MCF 10A (cell line): ENCODE data around the gene KIF1A. TPM values are rescaled to one million over a fixed set of nuclear protein-coding genes. Genes with fewer than 3 reads are reported as not detected.

ENCODE experiments used
- BruUV-seq: library from RNA; stranded (reverse); fragments of 400-500 nt; replicated peaks from 2 replicates; lab custom pipeline; 2021; lab: Mats Ljungman, UMichigan
- CTCF ChIA-PET: fragments of 300-600 bp; sonication (Branson Sonifier 250); formaldehyde crosslinking; extraction: SDS; loops from one replicate; lab custom pipeline; 2021; ENCODE audit warnings: antibody characterized with exemption, inconsistent platforms; lab: Yijun Ruan, JAX
- POLR2A ChIA-PET: fragments of 300-600, 350-650 bp; sonication (Branson Sonifier 250); formaldehyde crosslinking; extraction: SDS; loops from one replicate; lab custom pipeline; 2020; ENCODE audit warnings: antibody characterized with exemption, inconsistent platforms; lab: Yijun Ruan, JAX
- DNase-seq: peaks from one replicate; pipeline ENCODE4 v3.0.0-alpha.2; 2018; ENCODE audit not compliant: unreplicated experiment
- H3K27ac Mint-ChIP-seq: one replicate; pipeline ENCODE4 v1.8.0; 2022; ENCODE audit warnings: mild to moderate bottlenecking, low read depth, mixed read lengths; ENCODE audit not compliant: unreplicated experiment
- H3K27me3 Mint-ChIP-seq: one replicate; pipeline ENCODE4 v1.8.0; 2022; ENCODE audit warnings: mixed read lengths; ENCODE audit not compliant: insufficient read depth, unreplicated experiment
- H3K36me3 Mint-ChIP-seq: one replicate; pipeline ENCODE4 v1.8.0; 2022; ENCODE audit warnings: mild to moderate bottlenecking, moderate library complexity, mixed read lengths; ENCODE audit not compliant: insufficient read depth, unreplicated experiment
- H3K4me1 Mint-ChIP-seq: one replicate; pipeline ENCODE4 v1.8.0; 2022; ENCODE audit warnings: mixed read lengths; ENCODE audit not compliant: insufficient read depth, unreplicated experiment
- H3K4me3 Mint-ChIP-seq: one replicate; pipeline ENCODE4 v1.8.0; 2022; ENCODE audit warnings: mild to moderate bottlenecking, moderate library complexity, mixed read lengths; ENCODE audit not compliant: unreplicated experiment
- H3K9me3 Mint-ChIP-seq: one replicate; pipeline ENCODE4 v1.8.0; 2022; ENCODE audit warnings: mixed read lengths; ENCODE audit not compliant: unreplicated experiment
- intact Hi-C: fragments of 100-400 bp; cut with micrococcal nuclease; formaldehyde crosslinking; loops from 2 replicates; pipeline ENCODE4 v1.14.1; 2022
- total RNA-seq: library from RNA; stranded (reverse); gene quantifications from 2 replicates; pipeline ENCODE4 v1.2.3, GENCODE V29; 2022
- TF ChIP-seq, protein P1 (sequence below): fragments of 200-600 bp; IDR thresholded peaks from one replicate; pipeline ENCODE4 v1.8.0; 2022; ENCODE audit warnings: antibody characterized with exemption, mild to moderate bottlenecking; ENCODE audit not compliant: unreplicated experiment

The KIF1A gene
- total RNA-seq, 1 experiment from 2014 or later = not detected

GRCh38 chr2:240711296-240711695, 108.7 kb downstream of the KIF1A start:
- no peak overlapping the region for H3K4me3 Mint-ChIP-seq
- CTCF ChIA-PET = no interaction called here
- no TSS peak for BruUV-seq
- no peaks in the 10 kb centered on the region for H3K9me3 Mint-ChIP-seq
- DNase-seq = no peak
- H3K27ac Mint-ChIP-seq = no peak overlapping the region
- TF ChIP-seq, protein P1, sequence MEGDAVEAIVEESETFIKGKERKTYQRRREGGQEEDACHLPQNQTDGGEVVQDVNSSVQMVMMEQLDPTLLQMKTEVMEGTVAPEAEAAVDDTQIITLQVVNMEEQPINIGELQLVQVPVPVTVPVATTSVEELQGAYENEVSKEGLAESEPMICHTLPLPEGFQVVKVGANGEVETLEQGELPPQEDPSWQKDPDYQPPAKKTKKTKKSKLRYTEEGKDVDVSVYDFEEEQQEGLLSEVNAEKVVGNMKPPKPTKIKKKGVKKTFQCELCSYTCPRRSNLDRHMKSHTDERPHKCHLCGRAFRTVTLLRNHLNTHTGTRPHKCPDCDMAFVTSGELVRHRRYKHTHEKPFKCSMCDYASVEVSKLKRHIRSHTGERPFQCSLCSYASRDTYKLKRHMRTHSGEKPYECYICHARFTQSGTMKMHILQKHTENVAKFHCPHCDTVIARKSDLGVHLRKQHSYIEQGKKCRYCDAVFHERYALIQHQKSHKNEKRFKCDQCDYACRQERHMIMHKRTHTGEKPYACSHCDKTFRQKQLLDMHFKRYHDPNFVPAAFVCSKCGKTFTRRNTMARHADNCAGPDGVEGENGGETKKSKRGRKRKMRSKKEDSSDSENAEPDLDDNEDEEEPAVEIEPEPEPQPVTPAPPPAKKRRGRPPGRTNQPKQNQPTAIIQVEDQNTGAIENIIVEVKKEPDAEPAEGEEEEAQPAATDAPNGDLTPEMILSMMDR = no peak
- intact Hi-C loops = no loop called here
- no peaks in the 10 kb centered on the region for H3K4me1 Mint-ChIP-seq
- peaks cover 57% of the 10 kb centered on the region for H3K27me3 Mint-ChIP-seq
- POLR2A ChIA-PET = no interaction called here
- no peaks in the 10 kb centered on the region for H3K36me3 Mint-ChIP-seq

DNA sequence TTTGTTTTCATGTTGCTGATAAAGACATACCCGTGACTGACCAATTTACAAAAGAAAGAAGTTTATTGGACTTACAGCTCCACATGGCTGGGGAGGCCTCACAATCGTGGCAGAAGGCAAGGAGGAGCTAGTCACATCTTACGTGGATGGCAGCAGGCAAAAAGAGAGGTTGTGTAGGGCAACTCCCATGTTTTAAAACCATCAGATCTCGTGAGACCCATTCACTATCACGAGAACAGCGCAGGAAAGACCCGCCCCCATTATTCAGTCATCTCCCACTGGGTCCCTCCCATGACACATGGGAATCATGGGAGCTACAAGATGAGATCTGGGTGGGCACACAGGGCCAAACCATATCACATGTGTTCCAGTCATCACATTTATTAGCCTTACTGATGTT, 111.6 kb downstream of the KIF1A start:
- no TSS peak for BruUV-seq
- CTCF ChIA-PET = no interaction called here

GRCh38 chr2:240707821-240708220, 112.2 kb downstream of the KIF1A start:
- DNase-seq = no peak
- Mint-ChIP-seq H3K27me3 (peaks cover 84% of the 10 kb centered on the region), H3K36me3 (no peaks in the 10 kb centered on the region), H3K4me3 (no peak overlapping the region), H3K27ac (no peak overlapping the region), H3K4me1 (no peaks in the 10 kb centered on the region), H3K9me3 (no peaks in the 10 kb centered on the region)
- TF ChIP-seq, protein P1 = no peak
- ChIA-PET CTCF (interaction anchor here (0.7 kb wide), 1 partner anchor 129 kb away, joined by 3 read pairs; no protein-coding TSS in a partner anchor), POLR2A (no interaction called here)
- intact Hi-C loops = no loop called here
- BruUV-seq = no TSS peak

More for the DNA sequence above, 111.6 kb downstream of the KIF1A start:
- intact Hi-C loops = no loop called here
- no peaks in the 10 kb centered on the region for H3K9me3 Mint-ChIP-seq
- DNase-seq = no peak
- H3K36me3 Mint-ChIP-seq = no peaks in the 10 kb centered on the region
- TF ChIP-seq, protein P1 = no peak
- POLR2A ChIA-PET = no interaction called here
- H3K4me1 Mint-ChIP-seq = no peaks in the 10 kb centered on the region
- H3K27ac Mint-ChIP-seq = no peak overlapping the region
- H3K27me3 Mint-ChIP-seq = peaks cover 78% of the 10 kb centered on the region
- no peak overlapping the region for H3K4me3 Mint-ChIP-seq

DNA sequence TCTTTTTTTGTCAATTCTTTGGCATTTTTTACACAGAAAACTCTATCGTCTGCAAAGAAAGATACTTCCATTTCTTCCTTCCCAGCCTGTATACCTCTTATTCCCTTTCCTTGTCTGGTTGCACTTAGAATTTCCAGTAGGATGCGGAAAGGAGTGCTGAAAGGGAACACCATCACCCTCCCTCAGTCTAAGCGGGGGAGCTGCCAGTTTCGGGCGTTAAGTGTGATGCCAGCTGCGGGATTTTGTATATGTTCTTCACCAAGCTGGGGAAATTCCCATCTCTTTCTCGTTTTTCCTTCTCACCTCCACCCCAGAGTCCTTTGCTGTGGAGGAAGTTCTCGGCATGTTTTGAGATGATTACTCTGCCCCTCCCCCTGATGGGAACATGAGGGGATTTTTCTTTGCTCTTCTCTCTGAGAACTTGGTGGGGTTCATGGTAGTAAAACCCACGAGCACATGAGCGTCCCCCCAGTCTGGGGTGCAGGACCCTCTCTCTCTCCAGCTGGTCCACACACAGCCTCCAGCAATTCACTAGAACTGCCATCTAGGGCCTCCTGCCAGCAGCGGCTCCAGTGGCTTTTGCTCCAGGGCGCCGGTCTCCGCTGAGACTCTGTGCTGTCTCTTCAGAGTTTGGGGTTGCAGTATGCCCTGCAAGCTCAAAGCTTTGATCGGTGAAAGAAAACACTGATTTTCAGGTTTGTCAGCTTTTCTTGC, 112.8 kb downstream of the KIF1A start:
- Mint-ChIP-seq H3K27ac (no peak overlapping the region), H3K36me3 (no peaks in the 10 kb centered on the region), H3K9me3 (no peaks in the 10 kb centered on the region), H3K27me3 (peaks cover 90% of the 10 kb centered on the region), H3K4me1 (no peaks in the 10 kb centered on the region), H3K4me3 (no peak overlapping the region)
- intact Hi-C loops = no loop called here
- no TSS peak for BruUV-seq
- ChIA-PET POLR2A (interaction anchor here (0.6 kb wide), 1 partner anchor 22 kb away, joined by 3 read pairs; no protein-coding TSS in a partner anchor), CTCF (interaction anchor here (0.6 to 0.7 kb wide), 2 partner anchors 130 to 141 kb away, joined by 3 read pairs; no protein-coding TSS in a partner anchor)
- no peak for DNase-seq
- TF ChIP-seq, protein P1 = no peak
